ENCODE measurements around the gene POLR1G.
A peak's percentile ranks its signal among the peaks of the same experiment; 100 is the strongest.

Gene POLR1G

DNA sequence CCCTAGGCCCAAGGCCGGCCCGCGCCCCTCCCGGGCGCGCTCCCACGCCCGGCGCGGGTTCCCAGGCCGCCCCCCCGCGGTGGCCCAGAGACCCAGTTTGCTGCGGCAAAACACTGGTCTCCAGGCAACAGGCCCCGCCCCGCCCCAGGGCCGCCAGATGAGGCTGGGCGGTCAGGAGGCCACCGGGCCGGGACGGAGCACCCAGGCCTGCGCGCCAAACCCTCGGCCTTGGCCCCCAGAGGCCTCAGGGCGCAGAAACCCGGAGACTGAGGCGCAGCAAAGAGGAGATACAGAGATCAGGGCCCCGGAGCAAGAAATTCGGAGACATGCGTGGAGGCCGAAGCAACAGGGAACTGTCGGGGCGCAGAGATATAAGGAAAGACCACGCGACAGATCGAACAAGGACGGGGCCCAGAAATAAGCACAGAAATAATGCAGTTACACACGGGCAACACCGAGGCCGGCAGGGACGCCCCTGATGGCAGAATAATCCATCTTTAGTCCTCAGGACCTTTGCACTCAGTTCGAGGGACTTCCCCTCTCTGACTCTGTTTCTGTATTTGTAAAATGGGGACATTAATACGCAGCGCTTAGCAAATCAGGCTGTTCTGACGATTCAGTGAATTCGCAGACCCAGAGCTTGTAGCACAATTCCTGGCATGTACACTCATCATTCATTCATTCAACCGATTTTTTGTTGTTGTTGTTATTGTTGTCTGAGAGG, 38.0 kb downstream of the POLR1G start:
- Histone ChIP-seq H3K79me2 (ENCODE audit: insufficient read depth, low read length) (no peaks in the 10 kb centered on the region), H3K9ac (ENCODE audit: low read depth, low read length, poor library complexity, severe bottlenecking) (no peak overlapping the region), H4K20me1 (ENCODE audit: insufficient read depth, low read length, poor library complexity, severe bottlenecking) (no peaks in the 10 kb centered on the region), H3K36me3 (ENCODE audit: insufficient read depth, low read length) (no peaks in the 10 kb centered on the region), H2AFZ (ENCODE audit: low read length) (0 out of 2 replicates have a peak overlapping the region, but pooled peaks have one; percentile 9), H3K4me1 (ENCODE audit: insufficient read depth, low read length, poor library complexity, severe bottlenecking) (peaks cover 15% of the 10 kb centered on the region), H3K4me2 (ENCODE audit: low read depth, low read length, poor library complexity, severe bottlenecking) (peak overlapping the region; percentile 31), H3F3A (ENCODE audit: low read depth) (no peaks in the 10 kb centered on the region), H3K4me3 (ENCODE audit: low read length, poor library complexity, severe bottlenecking) (peak overlapping the region; percentile 73), H3K9me2 (replicated peaks; ENCODE audit: low read depth, low read length) (no peaks in the 10 kb centered on the region), H3K9me3 (ENCODE audit: insufficient read depth, low read depth, low read length) (no peaks in the 10 kb centered on the region), H3K27me3 (ENCODE audit: insufficient read depth, low read length, poor library complexity, severe bottlenecking) (no peaks in the 10 kb centered on the region)
- TF ChIP-seq EZH2phosphoT487 (IDR thresholded peaks at IDR 0.05; ENCODE audit: borderline replicate concordance), result no peak
- TF ChIP-seq CTCF (conservative IDR thresholded peaks at IDR 0.05; ENCODE audit: low read length), result 0 out of 2 replicates have a peak, but pooled peaks have one; percentile 12

- no peaks in the 10 kb centered on the region for H4K20me1 ChIP-seq (ENCODE audit: insufficient read depth, low read length, poor library complexity, severe bottlenecking)
- TF ChIP-seq CTCF (conservative IDR thresholded peaks at IDR 0.05; ENCODE audit: low read length), result no peak
- TF ChIP-seq EZH2phosphoT487 (IDR thresholded peaks at IDR 0.05; ENCODE audit: borderline replicate concordance), result no peak
- no peak overlapping the region for H3K9ac ChIP-seq (ENCODE audit: low read depth, low read length, poor library complexity, severe bottlenecking)
- H3K27me3 ChIP-seq (ENCODE audit: insufficient read depth, low read length, poor library complexity, severe bottlenecking), result no peaks in the 10 kb centered on the region
- H3F3A ChIP-seq (ENCODE audit: low read depth), result no peaks in the 10 kb centered on the region
- no peak overlapping the region for H3K4me3 ChIP-seq (ENCODE audit: low read length, poor library complexity, severe bottlenecking)
- H3K79me2 ChIP-seq (ENCODE audit: insufficient read depth, low read length), result no peaks in the 10 kb centered on the region
- no peaks in the 10 kb centered on the region for H3K9me3 ChIP-seq (ENCODE audit: insufficient read depth, low read depth, low read length)
- peaks cover 16% of the 10 kb centered on the region for H3K4me1 ChIP-seq (ENCODE audit: insufficient read depth, low read length, poor library complexity, severe bottlenecking)
- no peak overlapping the region for H3K4me2 ChIP-seq (ENCODE audit: low read depth, low read length, poor library complexity, severe bottlenecking)
- H2AFZ ChIP-seq (ENCODE audit: low read length), result no peak overlapping the region
- no peaks in the 10 kb centered on the region for H3K36me3 ChIP-seq (ENCODE audit: insufficient read depth, low read length)
- H3K9me2 ChIP-seq (replicated peaks; ENCODE audit: low read depth, low read length), result no peaks in the 10 kb centered on the region
Measured at GRCh38 chr19:45445139-45445538, 38.7 kb downstream of the POLR1G start.

- no peaks in the 10 kb centered on the region for H3K9me2 ChIP-seq (replicated peaks; ENCODE audit: low read depth, low read length)
- TF ChIP-seq EZH2phosphoT487 (IDR thresholded peaks at IDR 0.05; ENCODE audit: borderline replicate concordance), result no peak
- TF ChIP-seq CTCF (conservative IDR thresholded peaks at IDR 0.05; ENCODE audit: low read length), result peak; percentile 57
- peaks cover 20% of the 10 kb centered on the region for H3K4me1 ChIP-seq (ENCODE audit: insufficient read depth, low read length, poor library complexity, severe bottlenecking)
- no peaks in the 10 kb centered on the region for H3F3A ChIP-seq (ENCODE audit: low read depth)
- no peak overlapping the region for H3K9ac ChIP-seq (ENCODE audit: low read depth, low read length, poor library complexity, severe bottlenecking)
- H3K9me3 ChIP-seq (ENCODE audit: insufficient read depth, low read depth, low read length), result no peaks in the 10 kb centered on the region
- no peaks in the 10 kb centered on the region for H3K36me3 ChIP-seq (ENCODE audit: insufficient read depth, low read length)
- no peaks in the 10 kb centered on the region for H3K27me3 ChIP-seq (ENCODE audit: insufficient read depth, low read length, poor library complexity, severe bottlenecking)
- no peaks in the 10 kb centered on the region for H3K79me2 ChIP-seq (ENCODE audit: insufficient read depth, low read length)
- H2AFZ ChIP-seq (ENCODE audit: low read length), result no peak overlapping the region
- H3K4me3 ChIP-seq (ENCODE audit: low read length, poor library complexity, severe bottlenecking), result no peak overlapping the region
- no peaks in the 10 kb centered on the region for H4K20me1 ChIP-seq (ENCODE audit: insufficient read depth, low read length, poor library complexity, severe bottlenecking)
- H3K4me2 ChIP-seq (ENCODE audit: low read depth, low read length, poor library complexity, severe bottlenecking), result no peak overlapping the region
Measured at GRCh38 chr19:45446295-45446694, 39.9 kb downstream of the POLR1G start.

Data from Loucy (cell line).